HepG2 (cell line): ENCODE data around the gene ARL8B. TPM values are rescaled to one million over a fixed set of nuclear protein-coding genes. Genes with fewer than 3 reads are reported as not detected.

Experiments
- AKAP8 ChIP-seq: sonication (generic); formaldehyde crosslinking; IDR thresholded peaks from 2 replicates; pipeline ENCODE4 v1.5.1; 2020; ENCODE audit warnings: mild to moderate bottlenecking, missing genetic modification reagents
- BCL6 ChIP-seq: IDR thresholded peaks from 2 replicates; pipeline ENCODE4 v1.6.1; 2016; ENCODE audit warnings: missing genetic modification reagents, missing compliant biosample characterization
- HNRNPLL ChIP-seq: fragments of 200-400 bp; formaldehyde crosslinking; IDR thresholded peaks from 2 replicates; pipeline ENCODE4 v1.6.1; 2017; ENCODE audit warnings: mild to moderate bottlenecking, low read depth, low read length; ENCODE audit not compliant: poor library complexity, severe bottlenecking
- MAFF ChIP-seq: IDR thresholded peaks from 2 replicates; pipeline ENCODE4 v1.6.1; 2011; ENCODE audit warnings: low read depth, low read length, improper control_type of control experiment
- MNT ChIP-seq: fragments of 450-650 bp; IDR thresholded peaks from 2 replicates; pipeline ENCODE4 v1.6.1; 2016
- NFYB ChIP-seq: sonication (generic); formaldehyde crosslinking; IDR thresholded peaks from 2 replicates; pipeline ENCODE4 v1.4.0; 2020; ENCODE audit warnings: missing genetic modification reagents
- PATZ1 ChIP-seq: sonication (generic); formaldehyde crosslinking; IDR thresholded peaks from 2 replicates; pipeline ENCODE4 v1.4.0; 2020; ENCODE audit warnings: missing genetic modification reagents
- PAX8 ChIP-seq: sonication (generic); formaldehyde crosslinking; IDR thresholded peaks from 2 replicates; pipeline ENCODE4 v1.8.0; 2022; ENCODE audit warnings: mild to moderate bottlenecking, missing genetic modification reagents, borderline replicate concordance
- PCBP1 ChIP-seq: fragments of 200-400 bp; formaldehyde crosslinking; IDR thresholded peaks from 2 replicates; pipeline ENCODE4 v1.6.1; 2017; ENCODE audit warnings: mild to moderate bottlenecking, low read depth, low read length, borderline replicate concordance
- POLR2A ChIP-seq, 2 experiments: IDR thresholded peaks; 2 replicates each; pipeline ENCODE4 v1.6.1; 2011; ENCODE audit warnings: low read depth in 2 of 2, low read length in 2 of 2, mild to moderate bottlenecking in 1 of 2, moderate library complexity in 1 of 2; ENCODE audit not compliant: insufficient read depth in 1 of 2
- SIX4 ChIP-seq: sonication (generic); formaldehyde crosslinking; IDR thresholded peaks from 2 replicates; pipeline ENCODE4 v1.4.0; 2020; ENCODE audit warnings: missing genetic modification reagents
- SOX13 ChIP-seq, 3 experiments: fragments of 450-650 bp in 1 of 3; sonication (generic) in 1 of 3; formaldehyde crosslinking in 1 of 3; IDR thresholded peaks in 2 of 3; conservative IDR thresholded peaks in 1 of 3; 2 replicates each; pipeline versions ENCODE4 v1.5.0 to v1.6.1; 2016 to 2020; ENCODE audit warnings: antibody characterized with exemption in 1 of 3, mild to moderate bottlenecking in 1 of 3, missing compliant biosample characterization in 1 of 3, missing genetic modification reagents in 1 of 3, moderate library complexity in 1 of 3
- SRSF1 ChIP-seq: fragments of 200-400 bp; formaldehyde crosslinking; optimal IDR thresholded peaks from 2 replicates; pipeline ENCODE3; 2017; ENCODE audit warnings: mild to moderate bottlenecking, low read depth, low read length, moderate library complexity
- SRY ChIP-seq: sonication (generic); formaldehyde crosslinking; IDR thresholded peaks from 2 replicates; pipeline ENCODE4 v1.8.0; 2022; ENCODE audit warnings: mild to moderate bottlenecking, missing genetic modification reagents
- TBX3 ChIP-seq: fragments of 450-650 bp; IDR thresholded peaks from 2 replicates; pipeline ENCODE4 v1.6.1; 2017; ENCODE audit warnings: antibody characterized with exemption, mild to moderate bottlenecking, inconsistent platforms, borderline replicate concordance
- U2AF2 ChIP-seq: fragments of 200-400 bp; formaldehyde crosslinking; IDR thresholded peaks from 2 replicates; pipeline ENCODE4 v1.6.1; 2017; ENCODE audit warnings: low read depth, mild to moderate bottlenecking, low read length
- ZFP36 ChIP-seq: fragments of 150-350 bp; IDR thresholded peaks from 2 replicates; pipeline ENCODE4 v1.6.1; 2018; ENCODE audit warnings: borderline replicate concordance, low read length, low read depth; ENCODE audit not compliant: partially characterized antibody
- ZGPAT ChIP-seq: IDR thresholded peaks from 2 replicates; pipeline ENCODE4 v1.6.1; 2016; ENCODE audit warnings: mild to moderate bottlenecking
- ZNF543 ChIP-seq: sonication (generic); formaldehyde crosslinking; IDR thresholded peaks from 2 replicates; pipeline ENCODE4 v1.4.0; 2020; ENCODE audit warnings: mild to moderate bottlenecking, missing genetic modification reagents
- ZNF547 ChIP-seq: sonication (generic); formaldehyde crosslinking; IDR thresholded peaks from 2 replicates; pipeline ENCODE4 v1.5.1; 2020; ENCODE audit warnings: mild to moderate bottlenecking, missing genetic modification reagents
- ZNF558 ChIP-seq: sonication (generic); formaldehyde crosslinking; IDR thresholded peaks from 2 replicates; pipeline ENCODE4 v1.9.0; 2022; ENCODE audit warnings: mild to moderate bottlenecking, missing genetic modification reagents, borderline replicate concordance
- ZNF570 ChIP-seq: sonication (generic); formaldehyde crosslinking; IDR thresholded peaks from 2 replicates; pipeline ENCODE4 v1.4.0; 2020; ENCODE audit warnings: mild to moderate bottlenecking, missing genetic modification reagents, borderline replicate concordance
- ZNF740 ChIP-seq: sonication (generic); formaldehyde crosslinking; IDR thresholded peaks from 2 replicates; pipeline ENCODE4 v1.4.0; 2020; ENCODE audit warnings: missing genetic modification reagents
- ZNF839 ChIP-seq: sonication (generic); formaldehyde crosslinking; IDR thresholded peaks from 2 replicates; pipeline ENCODE4 v1.4.0; 2020; ENCODE audit warnings: missing genetic modification reagents, mild to moderate bottlenecking, borderline replicate concordance
- polyA plus RNA-seq, 8 experiments: library from polyadenylated mRNA; depleted of rRNA in 3 of 8; stranded (reverse) in 7 of 8; unstranded in 1 of 8; fragments of >200 nt; fragmentation: Illumina TruSeq in 4 of 8; extraction: Trizol in 4 of 8; gene quantifications; 2 replicates each; pipeline versions ENCODE4 v1.2.1 to v1.2.3, GENCODE V29; 2011 to 2016; ENCODE audit warnings: low read depth in 4 of 8, missing spikeins in 1 of 8, mixed read lengths in 1 of 8; ENCODE audit not compliant: insufficient read depth in 1 of 8
- total RNA-seq, 5 experiments: library from RNA; depleted of rRNA; stranded (reverse); fragments of >200 nt; fragmentation: Illumina TruSeq; extraction: Trizol; gene quantifications; 2 replicates each; pipeline ENCODE4 v1.2.3, GENCODE V29; 2016; ENCODE audit warnings: low read depth in 1 of 5

Gene ARL8B
- total and polyA plus RNA-seq, 2 of the 13 experiments (the other 11 are each of a cell fraction or from before 2014, with no cell fraction given) = 23.5 to 30.4 TPM

GRCh38 chr3:5122030-5122740, at the start of gene ARL8B (continued):
- TF ChIP-seq NFYB (0 out of 2 replicates have a peak, but pooled peaks have one; percentile 12), ZFP36 (no peak), MNT (no peak), SRY (peak; percentile 66; the same call in 1 of the 2 replicates), SIX4 (CRISPR knock-in tag) (peak; percentile 83), ZGPAT (peak; percentile 91), ZNF558 (CRISPR knock-in tag) (no peak), PAX8 (no peak; the same call in 1 of the 2 replicates), PATZ1 (peak; percentile 66; the same call in 1 of the 2 replicates), ZNF570 (CRISPR knock-in tag) (no peak), TBX3 (no peak; the same call in 1 of the 2 replicates), ZNF740 (peak; percentile 91), POLR2A (IDR thresholded peaks at IDR 0.05; ENCODE audit: insufficient read depth in 1 of 2, low read depth in 2 of 2, low read length in 2 of 2) (peak; percentile 79 to 92), MAFF (no peak), BCL6 (CRISPR knock-in tag) (peak; percentile 29; the same call in 1 of the 2 replicates), ZNF543 (no peak), ZNF547 (CRISPR knock-in tag) (peak; percentile 84), HNRNPLL (peak; percentile 62), SOX13 (IDR thresholded peaks at IDR 0.05) (no peak), SOX13 (CRISPR knock-in tag; conservative IDR thresholded peaks at IDR 0.05 in 1 of 2, IDR thresholded peaks at IDR 0.05 in 1 of 2) (no peak; a peak in 1 of 4 replicates), U2AF2 (no peak), SRSF1 (no peak), PCBP1 (no peak), AKAP8 (no peak), ZNF839 (CRISPR knock-in tag) (no peak)
